ENCODE measurements around the gene CYP2E1. TPM values are rescaled to one million over a fixed set of nuclear protein-coding genes. Genes with fewer than 3 reads are reported as not detected.

Gene CYP2E1
- total and polyA plus RNA-seq, 8 donors = 1.7 to 19.9 (median 4.6) TPM; not detected in 1

GRCh38 chr10:133530506-133530905 is 3.3 kb downstream of the CYP2E1 start:
- TF ChIP-seq EP300 (IDR thresholded peaks at IDR 0.05) (no peak), POLR2AphosphoS5 (IDR thresholded peaks at IDR 0.05) (no peak), POLR2A (IDR thresholded peaks at IDR 0.05) (no peak), CTCF (IDR thresholded peaks at IDR 0.05) (no peak)
- DNase-seq = no peak
- Histone ChIP-seq H3K4me3 (no peak overlapping the region), H3K4me1 (peaks cover 18 to 28% (median 23%) of the 10 kb centered on the region in 4 donors), H3K27me3 (peaks cover 0 to 53% (median 25%) of the 10 kb centered on the region in 3 donors), H3K36me3 (no peaks in the 10 kb centered on the region), H3K9me3 (no peaks in the 10 kb centered on the region), H3K27ac (no peak overlapping the region)
- WGBS, 5 donors = 58 to 72% (median 68%) methylated on average over 9 of the region's 9 CpGs
- intact Hi-C loops (cut with DNase I; ENCODE audit: low total_unique reads) = no loop called here

DNA sequence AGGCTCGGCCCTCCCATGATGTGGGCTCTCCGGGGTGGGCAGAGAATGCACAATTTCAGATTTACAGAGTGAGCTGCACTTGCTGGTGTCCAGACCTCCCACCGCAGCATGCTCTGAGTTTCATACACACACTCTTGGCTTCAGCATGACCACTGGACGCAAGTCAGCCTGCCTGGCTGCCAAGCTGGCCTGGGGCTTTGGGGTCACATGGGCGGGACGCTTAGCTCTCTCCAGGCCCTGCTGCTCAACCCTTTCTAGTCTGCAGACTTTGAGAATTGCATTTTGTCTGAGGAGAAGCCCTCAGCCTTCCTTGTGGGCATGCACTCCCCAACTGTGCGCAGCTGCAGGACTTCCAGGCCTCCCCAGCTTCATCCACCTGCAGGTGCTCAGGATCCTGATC is 5.7 kb downstream of the CYP2E1 start:
- H3K27ac ChIP-seq = no peak overlapping the region
- H3K9me3 ChIP-seq = no peaks in the 10 kb centered on the region
- TF ChIP-seq POLR2AphosphoS5 (IDR thresholded peaks at IDR 0.05) (no peak), CTCF (IDR thresholded peaks at IDR 0.05) (no peak), EP300 (IDR thresholded peaks at IDR 0.05) (no peak), POLR2A (IDR thresholded peaks at IDR 0.05) (no peak)
- H3K4me1 ChIP-seq = peaks cover 13 to 22% (median 21%) of the 10 kb centered on the region in 4 donors
- peaks cover 0 to 10% (median 0%) of the 10 kb centered on the region in 4 donors for H3K36me3 ChIP-seq
- intact Hi-C loops (cut with DNase I; ENCODE audit: low total_unique reads) = no loop called here
- WGBS, 5 donors = 75 to 76% (median 76%) methylated on average over 7 of the region's 7 CpGs
- no peak overlapping the region for H3K4me3 ChIP-seq
- H3K27me3 ChIP-seq = peaks cover 0 to 35% (median 21%) of the 10 kb centered on the region in 3 donors
- peak in 1 of 2 donors; percentile 7 for DNase-seq

DNA sequence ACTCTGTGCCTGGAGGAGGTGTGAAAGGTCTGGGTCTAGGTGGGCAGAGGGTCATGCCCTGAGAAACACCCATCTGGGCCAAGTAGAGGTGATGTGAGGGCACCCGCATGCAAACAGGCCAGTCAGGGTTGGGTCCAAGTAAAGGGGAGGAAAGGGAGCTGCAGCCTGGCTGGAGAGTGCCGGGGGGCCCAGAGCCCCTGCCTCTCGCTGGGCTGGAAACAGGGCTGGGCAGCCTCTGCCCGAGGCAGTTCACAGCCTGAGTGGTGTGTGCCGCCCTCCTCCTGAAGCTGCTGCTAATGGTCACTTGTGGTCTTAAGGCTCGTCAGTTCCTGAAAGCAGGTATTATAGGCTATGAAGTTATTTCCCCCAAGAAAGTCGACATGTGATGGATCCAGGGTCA is 7.3 kb downstream of the CYP2E1 start:
- Histone ChIP-seq H3K9me3 (no peaks in the 10 kb centered on the region), H3K36me3 (peaks cover 0 to 10% (median 0%) of the 10 kb centered on the region in 4 donors), H3K4me1 (peaks cover 0 to 6% (median 5%) of the 10 kb centered on the region in 4 donors), H3K27ac (no peak overlapping the region), H3K4me3 (no peak overlapping the region), H3K27me3 (peaks cover 0 to 20% (median 6%) of the 10 kb centered on the region in 3 donors)
- no peak for DNase-seq
- intact Hi-C loops (cut with DNase I; ENCODE audit: low total_unique reads) = no loop called here
- WGBS, 5 donors = 78 to 86% (median 82%) methylated on average over 7 of the region's 7 CpGs
- no peak for TF ChIP-seq POLR2AphosphoS5 (IDR thresholded peaks at IDR 0.05)
- no peak for TF ChIP-seq EP300 (IDR thresholded peaks at IDR 0.05)
- no peak for TF ChIP-seq POLR2A (IDR thresholded peaks at IDR 0.05)
- no peak for TF ChIP-seq CTCF (IDR thresholded peaks at IDR 0.05)

- no peaks in the 10 kb centered on the region for H3K4me1 ChIP-seq
- no peak overlapping the region for H3K27ac ChIP-seq
- H3K9me3 ChIP-seq = no peaks in the 10 kb centered on the region
- peaks cover 0 to 10% (median 0%) of the 10 kb centered on the region in 4 donors for H3K36me3 ChIP-seq
- peaks cover 0 to 4% (median 0%) of the 10 kb centered on the region in 3 donors for H3K27me3 ChIP-seq
- WGBS, 5 donors = 53 to 62% (median 58%) methylated on average over 3 to 4 of the region's 4 CpGs
- intact Hi-C loops (cut with DNase I; ENCODE audit: low total_unique reads) = no loop called here
- DNase-seq = no peak
- TF ChIP-seq CTCF (IDR thresholded peaks at IDR 0.05) (no peak), POLR2AphosphoS5 (IDR thresholded peaks at IDR 0.05) (no peak), POLR2A (IDR thresholded peaks at IDR 0.05) (no peak), EP300 (IDR thresholded peaks at IDR 0.05) (no peak)
- no peak overlapping the region for H3K4me3 ChIP-seq
These were observed 9.0 kb downstream of the CYP2E1 start for GRCh38 chr10:133536198-133536597.
